ENCODE results near the gene ATF4.
A peak's percentile ranks its signal among the peaks of the same experiment; 100 is the strongest.

- TF ChIP-seq POLR2A (IDR thresholded peaks at IDR 0.05; ENCODE audit: low read depth, low read length) (no peak), CTCF (IDR thresholded peaks at IDR 0.05; ENCODE audit: extremely low read depth in 1 of 2, insufficient read depth in 1 of 2, low read depth in 1 of 2, low read length in 2 of 2) (no peak), POLR2AphosphoS5 (IDR thresholded peaks at IDR 0.05; ENCODE audit: insufficient read depth, low read depth, low read length) (no peak), EZH2 (IDR thresholded peaks at IDR 0.05; ENCODE audit: borderline replicate concordance, low read depth, low read length, severe bottlenecking) (peak; percentile 88), JUN (IDR thresholded peaks at IDR 0.05; ENCODE audit: borderline replicate concordance, insufficient read depth, insufficient read length, low read depth) (no peak), GATA2 (IDR thresholded peaks at IDR 0.05; ENCODE audit: insufficient read depth, insufficient read length, low read depth, low read length) (no peak)
Measured at GRCh38 chr22:39556970-39557841, 36.8 kb downstream of the ATF4 start.
